ENCODE results near the gene ARL9. TPM values are rescaled to one million over a fixed set of nuclear protein-coding genes. Genes with fewer than 3 reads are reported as not detected.

Gene ARL9
- polyA plus RNA-seq, 1 donor from 2014 or later = 0.11 TPM

- no peak overlapping the region for H3K4me3 ChIP-seq (ENCODE audit: low read length)
Measured at GRCh38 chr4:56551516-56551915, 45.9 kb downstream of the ARL9 start.

GRCh38 chr4:56552273-56552672, 46.7 kb downstream of the ARL9 start:
- H3F3A ChIP-seq (ENCODE audit: insufficient read depth, low read length, poor library complexity, severe bottlenecking) = no peaks in the 10 kb centered on the region
- H4K20me1 ChIP-seq (ENCODE audit: insufficient read depth) = no peaks in the 10 kb centered on the region
- H2AFZ ChIP-seq (ENCODE audit: low read depth, low read length) = no peak overlapping the region
- no peak overlapping the region for H3K4me2 ChIP-seq (ENCODE audit: low read length)
- no peak overlapping the region for H3K9ac ChIP-seq (ENCODE audit: low read length)
- H3K27me3 ChIP-seq (ENCODE audit: insufficient read depth, low read depth, low read length) = no peaks in the 10 kb centered on the region
- no peak overlapping the region for H3K4me3 ChIP-seq (ENCODE audit: low read length)
- H3K9me3 ChIP-seq (ENCODE audit: low read length) = no peaks in the 10 kb centered on the region
- H3K79me2 ChIP-seq (replicated peaks; ENCODE audit: insufficient read depth, low read length) = no peaks in the 10 kb centered on the region
- no peak overlapping the region for H3K27ac ChIP-seq (ENCODE audit: low read length)
- H3K36me3 ChIP-seq (ENCODE audit: insufficient read depth, low read length) = no peaks in the 10 kb centered on the region
- no peaks in the 10 kb centered on the region for H3K9me2 ChIP-seq (ENCODE audit: insufficient read depth, low read length)
- TF ChIP-seq POLR2AphosphoS5 (IDR thresholded peaks at IDR 0.05) (no peak), SMC3 (conservative IDR thresholded peaks at IDR 0.05; ENCODE audit: poor library complexity) (no peak), MXI1 (conservative IDR thresholded peaks at IDR 0.05; ENCODE audit: poor library complexity, severe bottlenecking) (no peak), EZH2 (IDR thresholded peaks at IDR 0.05; ENCODE audit: borderline replicate concordance, insufficient read depth, low read length, poor library complexity, severe bottlenecking) (no peak), REST (IDR thresholded peaks at IDR 0.05; ENCODE audit: borderline replicate concordance) (no peak), RAD21 (conservative IDR thresholded peaks at IDR 0.05) (no peak)

More at GRCh38 chr4:56551516-56551915, 45.9 kb downstream of the ARL9 start:
- no peaks in the 10 kb centered on the region for H3K27me3 ChIP-seq (ENCODE audit: insufficient read depth, low read depth, low read length)
- H3K27ac ChIP-seq (ENCODE audit: low read length) = no peak overlapping the region
- no peaks in the 10 kb centered on the region for H3F3A ChIP-seq (ENCODE audit: insufficient read depth, low read length, poor library complexity, severe bottlenecking)
- TF ChIP-seq CTCF (IDR thresholded peaks at IDR 0.05; ENCODE audit: poor library complexity, severe bottlenecking) = no peak
- no peak for TF ChIP-seq POLR2AphosphoS5 (IDR thresholded peaks at IDR 0.05)
- TF ChIP-seq MXI1 (conservative IDR thresholded peaks at IDR 0.05; ENCODE audit: poor library complexity, severe bottlenecking) = no peak
- no peak for TF ChIP-seq TAF1 (IDR thresholded peaks at IDR 0.05; ENCODE audit: low read depth)
- TF ChIP-seq EZH2 (IDR thresholded peaks at IDR 0.05; ENCODE audit: borderline replicate concordance, insufficient read depth, low read length, poor library complexity, severe bottlenecking) = no peak
- no peak for TF ChIP-seq EP300 (conservative IDR thresholded peaks at IDR 0.05; ENCODE audit: poor library complexity, severe bottlenecking)
- TF ChIP-seq REST (IDR thresholded peaks at IDR 0.05; ENCODE audit: borderline replicate concordance) = no peak
- TF ChIP-seq RAD21 (conservative IDR thresholded peaks at IDR 0.05) = no peak
- TF ChIP-seq SMC3 (conservative IDR thresholded peaks at IDR 0.05; ENCODE audit: poor library complexity) = no peak
- no peaks in the 10 kb centered on the region for H3K36me3 ChIP-seq (ENCODE audit: insufficient read depth, low read length)
- no peak overlapping the region for H2AFZ ChIP-seq (ENCODE audit: low read depth, low read length)
- no peak overlapping the region for H3K4me2 ChIP-seq (ENCODE audit: low read length)
- no peaks in the 10 kb centered on the region for H3K9me3 ChIP-seq (ENCODE audit: low read length)
- H3K79me2 ChIP-seq (replicated peaks; ENCODE audit: insufficient read depth, low read length) = no peaks in the 10 kb centered on the region
- no peaks in the 10 kb centered on the region for H3K9me2 ChIP-seq (ENCODE audit: insufficient read depth, low read length)
- H4K20me1 ChIP-seq (ENCODE audit: insufficient read depth) = no peaks in the 10 kb centered on the region
- H3K9ac ChIP-seq (ENCODE audit: low read length) = no peak overlapping the region
